GM12878 (cell line): ENCODE data around the gene TUBB. TPM values are rescaled to one million over a fixed set of nuclear protein-coding genes. Genes with fewer than 3 reads are reported as not detected.

Experiments used
- CBX3 ChIP-seq: fragments of 200-600 bp; sonication (generic); IDR thresholded peaks from 2 replicates; pipeline ENCODE4 v1.6.1; 2016; ENCODE audit warnings: low read depth, borderline replicate concordance
- CBX5 ChIP-seq: sonication (generic); IDR thresholded peaks from 2 replicates; pipeline ENCODE4 v1.6.1; 2016; ENCODE audit warnings: low read depth, moderate library complexity, mild to moderate bottlenecking, inconsistent platforms
- CEBPB ChIP-seq, 2 experiments: fragments of 150-350 bp in 1 of 2; IDR thresholded peaks; 2 replicates each; pipeline ENCODE4 v1.6.1; 2012 to 2014; ENCODE audit warnings: low read depth in 2 of 2, low read length in 2 of 2, borderline replicate concordance in 1 of 2, inconsistent platforms in 1 of 2
- CHD1 ChIP-seq: IDR thresholded peaks from 2 replicates; pipeline ENCODE4 v1.6.1; 2012; ENCODE audit warnings: low read depth, low read length, improper control_type of control experiment
- DPF2 ChIP-seq: fragments of 450-650 bp; IDR thresholded peaks from 2 replicates; pipeline ENCODE4 v1.6.1; 2017; ENCODE audit warnings: mild to moderate bottlenecking
- HDAC2 ChIP-seq: fragments of 200-600 bp; sonication (generic); IDR thresholded peaks from 2 replicates; pipeline ENCODE4 v1.6.1; 2017
- NFIC ChIP-seq: IDR thresholded peaks from 2 replicates; pipeline ENCODE4 v1.6.1; 2012; ENCODE audit warnings: low read depth, mild to moderate bottlenecking, inconsistent platforms, low read length, moderate library complexity
- NFXL1 ChIP-seq: fragments of 450-650 bp; IDR thresholded peaks from 2 replicates; pipeline ENCODE4 v1.6.1; 2017; ENCODE audit warnings: antibody characterized with exemption, mild to moderate bottlenecking, borderline replicate concordance
- NR2F1 ChIP-seq: fragments of 450-650 bp; conservative IDR thresholded peaks from 2 replicates; pipeline ENCODE4 v1.6.1; 2017; ENCODE audit warnings: mild to moderate bottlenecking
- RAD21 ChIP-seq: IDR thresholded peaks from 2 replicates; pipeline ENCODE4 v1.6.1; 2011; ENCODE audit warnings: mild to moderate bottlenecking, low read depth, low read length, moderate library complexity; ENCODE audit not compliant: insufficient read depth
- SIX5 ChIP-seq: IDR thresholded peaks from 2 replicates; pipeline ENCODE4 v1.6.1; 2011; ENCODE audit warnings: mild to moderate bottlenecking, low read depth, low read length, moderate library complexity; ENCODE audit not compliant: severe bottlenecking
- SMAD1 ChIP-seq: fragments of 450-650 bp; IDR thresholded peaks from 2 replicates; pipeline ENCODE4 v1.6.1; 2018; ENCODE audit warnings: mild to moderate bottlenecking, low read depth; ENCODE audit not compliant: partially characterized antibody
- SREBF2 ChIP-seq: IDR thresholded peaks from 2 replicates; pipeline ENCODE4 v1.6.1; 2012; ENCODE audit warnings: mild to moderate bottlenecking, low read length
- ZNF207 ChIP-seq: fragments of 450-650 bp; IDR thresholded peaks from 2 replicates; pipeline ENCODE4 v1.6.1; 2014; ENCODE audit warnings: antibody characterized with exemption, mild to moderate bottlenecking, borderline replicate concordance
- polyA plus RNA-seq, 11 experiments: library from polyadenylated mRNA; depleted of rRNA in 4 of 11; unstranded in 6 of 11; stranded (reverse) in 5 of 11; fragments of >200 nt; fragmentation: Nextera tagmentation in 4 of 11; fragmentation: Illumina TruSeq in 1 of 11; extraction: Ambion mirVana in 4 of 11; extraction: Trizol in 1 of 11; gene quantifications; 1 replicate in 1 of 11; 2 replicates in 10 of 11; pipeline versions ENCODE4 v1.2.1 to v1.2.3, GENCODE V29; 2011 to 2016; ENCODE audit warnings: inconsistent platforms in 2 of 11, missing spikeins in 2 of 11, low read depth in 1 of 11
- total RNA-seq, 4 experiments: library from RNA; depleted of rRNA in 3 of 4; stranded (reverse); fragments of >200 nt in 3 of 4; fragmentation: Illumina TruSeq in 1 of 4; extraction: Trizol in 1 of 4; gene quantifications; 2 replicates each; pipeline versions ENCODE4 v1.2.1 to v1.2.3, GENCODE V29; 2013 to 2021
- TF ChIP-seq, protein P1 (sequence below): IDR thresholded peaks from 2 replicates; pipeline ENCODE4 v1.6.1; 2012; ENCODE audit warnings: improper control_type of control experiment, low read depth, low read length; ENCODE audit not compliant: insufficient replicate concordance
- TF ChIP-seq, protein P2 (sequence below): fragments of 450-650 bp; formaldehyde crosslinking; IDR thresholded peaks from 2 replicates; pipeline ENCODE4 v1.5.0; 2022; ENCODE audit warnings: mild to moderate bottlenecking, missing genetic modification characterization
- TF ChIP-seq, protein P3 (sequence below): IDR thresholded peaks from 2 replicates; pipeline ENCODE4 v1.6.1; 2011; ENCODE audit warnings: low read depth, mild to moderate bottlenecking, low read length, moderate library complexity, borderline replicate concordance; ENCODE audit errors: extremely low read depth

The TUBB gene
- total and polyA plus RNA-seq, 10 of the 15 experiments (the other 5 are each of a cell fraction or from before 2014, with no cell fraction given) = 1,039 to 3,052 (median 1,656) TPM

DNA sequence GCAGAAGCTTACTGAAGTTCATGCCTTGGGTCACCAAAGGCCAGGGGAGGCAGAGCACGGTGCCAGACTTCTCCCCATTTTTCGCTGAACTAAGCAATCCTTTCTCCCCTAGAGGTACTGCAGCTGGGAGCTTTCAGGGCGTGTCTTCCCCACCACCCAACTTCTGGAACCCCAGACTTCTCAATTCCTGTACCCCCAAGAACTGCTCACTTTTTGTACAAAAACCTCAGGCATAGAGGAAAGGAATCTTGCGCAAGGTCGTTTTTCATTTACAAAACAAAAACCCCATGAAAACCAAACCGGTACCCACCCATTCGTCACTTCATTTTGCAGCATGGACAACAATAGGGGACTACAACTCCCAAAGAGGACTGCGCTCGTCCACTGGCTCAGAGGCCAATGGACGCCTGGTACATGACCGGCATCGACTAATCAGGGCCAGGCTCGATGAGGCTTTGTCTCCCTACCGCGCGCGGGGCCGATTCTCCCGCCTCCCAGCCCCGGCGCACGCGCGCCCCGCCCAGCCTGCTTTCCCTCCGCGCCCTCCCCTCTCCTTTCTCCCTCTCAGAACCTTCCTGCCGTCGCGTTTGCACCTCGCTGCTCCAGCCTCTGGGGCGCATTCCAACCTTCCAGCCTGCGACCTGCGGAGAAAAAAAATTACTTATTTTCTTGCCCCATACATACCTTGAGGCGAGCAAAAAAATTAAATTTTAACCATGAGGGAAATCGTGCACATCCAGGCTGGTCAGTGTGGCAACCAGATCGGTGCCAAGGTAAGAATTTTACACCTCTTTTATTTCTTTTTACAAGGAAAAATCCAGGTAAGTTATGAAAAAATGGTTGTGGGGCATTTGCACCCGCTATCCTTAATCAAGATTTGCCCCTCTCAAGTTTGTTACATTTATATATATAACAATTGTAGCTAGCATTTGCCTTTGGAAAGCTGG is at the start of gene TUBB (continued):
- TF ChIP-seq, protein P1, sequence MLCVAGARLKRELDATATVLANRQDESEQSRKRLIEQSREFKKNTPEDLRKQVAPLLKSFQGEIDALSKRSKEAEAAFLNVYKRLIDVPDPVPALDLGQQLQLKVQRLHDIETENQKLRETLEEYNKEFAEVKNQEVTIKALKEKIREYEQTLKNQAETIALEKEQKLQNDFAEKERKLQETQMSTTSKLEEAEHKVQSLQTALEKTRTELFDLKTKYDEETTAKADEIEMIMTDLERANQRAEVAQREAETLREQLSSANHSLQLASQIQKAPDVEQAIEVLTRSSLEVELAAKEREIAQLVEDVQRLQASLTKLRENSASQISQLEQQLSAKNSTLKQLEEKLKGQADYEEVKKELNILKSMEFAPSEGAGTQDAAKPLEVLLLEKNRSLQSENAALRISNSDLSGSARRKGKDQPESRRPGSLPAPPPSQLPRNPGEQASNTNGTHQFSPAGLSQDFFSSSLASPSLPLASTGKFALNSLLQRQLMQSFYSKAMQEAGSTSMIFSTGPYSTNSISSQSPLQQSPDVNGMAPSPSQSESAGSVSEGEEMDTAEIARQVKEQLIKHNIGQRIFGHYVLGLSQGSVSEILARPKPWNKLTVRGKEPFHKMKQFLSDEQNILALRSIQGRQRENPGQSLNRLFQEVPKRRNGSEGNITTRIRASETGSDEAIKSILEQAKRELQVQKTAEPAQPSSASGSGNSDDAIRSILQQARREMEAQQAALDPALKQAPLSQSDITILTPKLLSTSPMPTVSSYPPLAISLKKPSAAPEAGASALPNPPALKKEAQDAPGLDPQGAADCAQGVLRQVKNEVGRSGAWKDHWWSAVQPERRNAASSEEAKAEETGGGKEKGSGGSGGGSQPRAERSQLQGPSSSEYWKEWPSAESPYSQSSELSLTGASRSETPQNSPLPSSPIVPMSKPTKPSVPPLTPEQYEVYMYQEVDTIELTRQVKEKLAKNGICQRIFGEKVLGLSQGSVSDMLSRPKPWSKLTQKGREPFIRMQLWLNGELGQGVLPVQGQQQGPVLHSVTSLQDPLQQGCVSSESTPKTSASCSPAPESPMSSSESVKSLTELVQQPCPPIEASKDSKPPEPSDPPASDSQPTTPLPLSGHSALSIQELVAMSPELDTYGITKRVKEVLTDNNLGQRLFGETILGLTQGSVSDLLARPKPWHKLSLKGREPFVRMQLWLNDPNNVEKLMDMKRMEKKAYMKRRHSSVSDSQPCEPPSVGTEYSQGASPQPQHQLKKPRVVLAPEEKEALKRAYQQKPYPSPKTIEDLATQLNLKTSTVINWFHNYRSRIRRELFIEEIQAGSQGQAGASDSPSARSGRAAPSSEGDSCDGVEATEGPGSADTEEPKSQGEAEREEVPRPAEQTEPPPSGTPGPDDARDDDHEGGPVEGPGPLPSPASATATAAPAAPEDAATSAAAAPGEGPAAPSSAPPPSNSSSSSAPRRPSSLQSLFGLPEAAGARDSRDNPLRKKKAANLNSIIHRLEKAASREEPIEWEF = no peak
- TF ChIP-seq SMAD1 (peak; percentile 70), HDAC2 (no peak), CHD1 (peak; percentile 92), SIX5 (peak; percentile 82), NR2F1 (no peak; the same call in 1 of the 2 replicates), DPF2 (no peak), ZNF207 (no peak), CBX3 (no peak), CBX5 (no peak), CEBPB (IDR thresholded peaks at IDR 0.05; ENCODE audit: borderline replicate concordance in 1 of 2, low read depth in 2 of 2, low read length in 2 of 2) (no peak), NFIC (no peak), RAD21 (no peak), SREBF2 (no peak), NFXL1 (no peak)
- TF ChIP-seq, protein P2, sequence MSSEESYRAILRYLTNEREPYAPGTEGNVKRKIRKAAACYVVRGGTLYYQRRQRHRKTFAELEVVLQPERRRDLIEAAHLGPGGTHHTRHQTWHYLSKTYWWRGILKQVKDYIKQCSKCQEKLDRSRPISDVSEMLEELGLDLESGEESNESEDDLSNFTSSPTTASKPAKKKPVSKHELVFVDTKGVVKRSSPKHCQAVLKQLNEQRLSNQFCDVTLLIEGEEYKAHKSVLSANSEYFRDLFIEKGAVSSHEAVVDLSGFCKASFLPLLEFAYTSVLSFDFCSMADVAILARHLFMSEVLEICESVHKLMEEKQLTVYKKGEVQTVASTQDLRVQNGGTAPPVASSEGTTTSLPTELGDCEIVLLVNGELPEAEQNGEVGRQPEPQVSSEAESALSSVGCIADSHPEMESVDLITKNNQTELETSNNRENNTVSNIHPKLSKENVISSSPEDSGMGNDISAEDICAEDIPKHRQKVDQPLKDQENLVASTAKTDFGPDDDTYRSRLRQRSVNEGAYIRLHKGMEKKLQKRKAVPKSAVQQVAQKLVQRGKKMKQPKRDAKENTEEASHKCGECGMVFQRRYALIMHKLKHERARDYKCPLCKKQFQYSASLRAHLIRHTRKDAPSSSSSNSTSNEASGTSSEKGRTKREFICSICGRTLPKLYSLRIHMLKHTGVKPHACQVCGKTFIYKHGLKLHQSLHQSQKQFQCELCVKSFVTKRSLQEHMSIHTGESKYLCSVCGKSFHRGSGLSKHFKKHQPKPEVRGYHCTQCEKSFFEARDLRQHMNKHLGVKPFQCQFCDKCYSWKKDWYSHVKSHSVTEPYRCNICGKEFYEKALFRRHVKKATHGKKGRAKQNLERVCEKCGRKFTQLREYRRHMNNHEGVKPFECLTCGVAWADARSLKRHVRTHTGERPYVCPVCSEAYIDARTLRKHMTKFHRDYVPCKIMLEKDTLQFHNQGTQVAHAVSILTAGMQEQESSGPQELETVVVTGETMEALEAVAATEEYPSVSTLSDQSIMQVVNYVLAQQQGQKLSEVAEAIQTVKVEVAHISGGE (CRISPR knock-in tag) = no peak
- TF ChIP-seq, protein P3, sequence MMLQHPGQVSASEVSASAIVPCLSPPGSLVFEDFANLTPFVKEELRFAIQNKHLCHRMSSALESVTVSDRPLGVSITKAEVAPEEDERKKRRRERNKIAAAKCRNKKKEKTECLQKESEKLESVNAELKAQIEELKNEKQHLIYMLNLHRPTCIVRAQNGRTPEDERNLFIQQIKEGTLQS = no peak
